KBM-7 (cell line): ENCODE measurements around the gene CKLF.
"Not testable (repeated sequence)": the region's sequence is repeated elsewhere in the genome, so short reads cannot be mapped to it uniquely, and the experiment has no call there.

Source experiments
- DNase-seq: peaks from one replicate; pipeline ENCODE4 v3.0.0-alpha.2; 2015
- in situ Hi-C: fragments of 300-500 bp; cut with MboI; formaldehyde crosslinking; loops from 2 replicates; pipeline ENCODE4 v1.14.3; 2020; ENCODE audit warnings: low sequenced_read_pairs, low pct_unique_long_range_greater_than_20kb, mixed read lengths

Gene CKLF

GRCh38 chr16:66587881-66588600, 35.7 kb downstream of the CKLF start:
- no peak for DNase-seq
- in situ Hi-C loops: loop anchor here (25.0 kb wide), 1 partner anchor 176 kb away; no protein-coding TSS in a partner anchor

GRCh38 chr16:66588981-66589713, 36.8 kb downstream of the CKLF start:
- DNase-seq: peak; percentile 65
- in situ Hi-C loops: loop anchor here (25.0 kb wide), 1 partner anchor 177 kb away; no protein-coding TSS in a partner anchor

GRCh38 chr16:66590322-66590721, 37.9 kb downstream of the CKLF start:
- no peak for DNase-seq
- in situ Hi-C loops: loop anchor here (25.0 kb wide), 1 partner anchor 178 kb away; no protein-coding TSS in a partner anchor

- in situ Hi-C loops: loop anchor here (25.0 kb wide), 1 partner anchor 179 kb away; no protein-coding TSS in a partner anchor
- no peak for DNase-seq
Observed at GRCh38 chr16:66591018-66591417, 38.6 kb downstream of the CKLF start.

- in situ Hi-C loops: loop anchor here (25.0 kb wide), 1 partner anchor 180 kb away; no protein-coding TSS in a partner anchor
- DNase-seq: no peak
Observed at GRCh38 chr16:66592241-66592640, 39.9 kb downstream of the CKLF start.

- in situ Hi-C loops: loop anchor here (25.0 kb wide), 1 partner anchor 181 kb away; no protein-coding TSS in a partner anchor
- DNase-seq: no peak
Observed at GRCh38 chr16:66592814-66593213, 40.4 kb downstream of the CKLF start.

- in situ Hi-C loops: loop anchor here (25.0 kb wide), 1 partner anchor 182 kb away; no protein-coding TSS in a partner anchor
- DNase-seq: no peak
Observed at GRCh38 chr16:66594739-66595138, 42.4 kb downstream of the CKLF start.

- not testable (repeated sequence) for DNase-seq
- in situ Hi-C loops: loop anchor here (25.0 kb wide), 1 partner anchor 184 kb away; no protein-coding TSS in a partner anchor
Observed at GRCh38 chr16:66596559-66596958, 44.2 kb downstream of the CKLF start.

- in situ Hi-C loops: loop anchor here (25.0 kb wide), 1 partner anchor 185 kb away; no protein-coding TSS in a partner anchor
- DNase-seq: no peak
Observed at GRCh38 chr16:66596986-66597848, 44.8 kb downstream of the CKLF start.

- no peak for DNase-seq
- in situ Hi-C loops: loop anchor here (25.0 kb wide), 1 partner anchor 186 kb away; no protein-coding TSS in a partner anchor
Observed at GRCh38 chr16:66598111-66598510, 45.7 kb downstream of the CKLF start.

- in situ Hi-C loops: loop anchor here (25.0 kb wide), 1 partner anchor 187 kb away; no protein-coding TSS in a partner anchor
Observed at GRCh38 chr16:66599726-66600125, 47.4 kb downstream of the CKLF start.

GRCh38 chr16:66600477-66600876, 48.1 kb downstream of the CKLF start:
- in situ Hi-C loops: no loop called here
- no peak for DNase-seq

More at GRCh38 chr16:66599726-66600125, 47.4 kb downstream of the CKLF start:
- DNase-seq: no peak

- DNase-seq: no peak
Observed at GRCh38 chr16:66601471-66601870, 49.1 kb downstream of the CKLF start.

GRCh38 chr16:66603537-66604375, 51.4 kb downstream of the CKLF start:
- in situ Hi-C loops: no loop called here
- peak; percentile 95 for DNase-seq

More at GRCh38 chr16:66601471-66601870, 49.1 kb downstream of the CKLF start:
- in situ Hi-C loops: no loop called here

GRCh38 chr16:66604376-66605176, 52.2 kb downstream of the CKLF start, which contains the start of gene CMTM3:
CMTM3 (plus strand) TSS chr16:66604704; CDS start chr16:66604806, 102 bp downstream.
- in situ Hi-C loops: no loop called here
- peak; percentile 73 for DNase-seq

- DNase-seq: no peak
- in situ Hi-C loops: no loop called here
Observed at GRCh38 chr16:66605177-66605978, 53.0 kb downstream of the CKLF start.
